GM18861 (cell line): ENCODE measurements around the gene USP26.
"Not testable (repeated sequence)": the region's sequence is repeated elsewhere in the genome, so short reads cannot be mapped to it uniquely, and the experiment has no call there.

Experiments
- ATAC-seq: cut with Tn5 transposase; IDR thresholded peaks from one replicate; pipeline ENCODE4 v1.9.1; 2021; ENCODE audit not compliant: unreplicated experiment

The USP26 gene

DNA sequence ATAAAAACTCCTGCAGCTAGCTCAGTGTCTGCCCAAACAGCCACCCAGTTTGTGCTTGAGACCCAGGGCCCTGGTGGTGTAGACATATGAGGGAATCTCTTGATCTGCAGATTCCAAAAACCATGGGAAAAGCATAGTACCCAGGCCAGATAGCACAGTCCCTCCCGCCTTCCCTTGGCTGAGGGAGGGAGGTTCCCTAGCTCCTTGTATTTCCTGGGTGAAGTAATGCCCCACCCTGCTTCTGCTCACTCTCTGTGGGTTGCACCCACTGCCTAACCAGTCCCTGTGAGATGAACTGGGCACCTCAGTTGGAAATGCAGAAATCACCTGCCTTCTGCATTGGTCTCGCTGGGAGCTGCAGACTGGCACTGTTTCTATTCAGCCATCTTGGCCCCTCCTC, 54.6 kb downstream of the USP26 start:
- no peak for ATAC-seq

GRCh38 chrX:133033010-133033409, 63.9 kb downstream of the USP26 start:
- no peak for ATAC-seq

DNA sequence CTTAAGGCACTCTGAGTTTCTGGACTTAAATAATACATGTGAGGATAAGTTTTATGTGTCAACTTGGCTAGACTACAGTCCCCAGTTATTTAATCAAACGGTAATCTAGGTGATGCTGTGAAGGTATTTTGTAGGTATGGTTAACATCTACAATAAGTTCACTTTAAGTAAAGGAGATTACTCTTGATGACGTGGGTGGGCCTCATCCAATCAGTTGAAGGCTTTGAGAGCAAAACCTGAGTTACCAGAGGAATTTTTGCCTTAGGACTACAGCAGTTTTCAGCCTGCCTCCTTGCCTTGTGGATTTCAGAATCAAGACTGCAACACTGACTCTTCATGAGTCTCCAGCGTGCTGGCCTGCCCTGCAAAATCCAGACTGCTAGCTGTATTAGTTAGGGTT, 78.7 kb downstream of the USP26 start:
- no peak for ATAC-seq

GRCh38 chrX:133007458-133007857, 89.5 kb downstream of the USP26 start:
- no peak for ATAC-seq

- ATAC-seq, result no peak
Measured at GRCh38 chrX:133005616-133006015, 91.3 kb downstream of the USP26 start.

GRCh38 chrX:133005042-133005441, 91.9 kb downstream of the USP26 start:
- ATAC-seq, result no peak

GRCh38 chrX:132999209-132999608, 97.7 kb downstream of the USP26 start:
- no peak for ATAC-seq

GRCh38 chrX:132990835-132991234, 106.1 kb downstream of the USP26 start:
- no peak for ATAC-seq

DNA sequence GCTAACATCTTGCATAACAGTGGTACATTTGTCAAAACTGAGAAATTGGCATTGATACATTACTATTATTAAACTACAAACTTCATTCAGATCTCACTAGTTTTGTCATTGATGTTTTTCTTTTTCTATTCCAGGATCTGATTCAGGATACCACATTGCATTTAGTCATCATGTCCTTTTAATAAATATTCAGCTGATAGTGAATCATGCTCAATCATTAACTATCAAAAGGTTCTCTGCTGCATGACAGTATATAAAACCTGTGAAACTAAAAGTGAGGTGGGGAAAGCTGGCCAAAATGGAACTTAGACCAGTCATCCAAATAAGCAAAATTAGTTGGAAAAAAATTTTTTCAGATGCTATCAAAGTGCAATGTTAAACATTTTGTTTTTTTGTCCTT, 110.4 kb downstream of the USP26 start:
- no peak for ATAC-seq

DNA sequence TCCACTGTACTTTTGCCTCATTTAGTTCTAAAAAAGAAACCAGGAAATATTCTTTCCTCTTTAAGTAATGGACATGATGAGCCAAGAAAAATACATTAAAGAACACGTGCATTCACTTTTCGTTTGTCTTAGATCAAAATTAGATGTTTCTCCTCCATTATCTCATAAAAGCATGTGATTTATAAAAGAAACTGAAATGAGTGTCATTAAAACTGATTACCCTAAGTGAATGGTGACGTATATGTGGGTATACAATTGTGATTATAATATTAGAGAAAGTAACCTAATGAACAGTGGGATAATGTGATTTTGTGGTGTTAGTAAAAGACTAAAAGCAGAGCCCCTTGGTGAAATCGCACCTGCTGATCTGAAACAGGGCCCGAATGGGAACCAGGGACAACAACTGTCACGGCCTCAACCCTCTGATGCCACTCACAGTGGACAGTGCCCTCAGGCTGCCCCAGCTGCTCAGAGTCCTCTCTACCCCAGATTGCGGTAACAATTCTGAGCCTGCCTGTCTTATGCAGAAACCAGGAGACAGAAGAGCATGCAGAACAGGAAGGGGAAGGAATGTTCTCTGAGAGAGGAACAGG, 112.8 kb downstream of the USP26 start:
- no peak for ATAC-seq

DNA sequence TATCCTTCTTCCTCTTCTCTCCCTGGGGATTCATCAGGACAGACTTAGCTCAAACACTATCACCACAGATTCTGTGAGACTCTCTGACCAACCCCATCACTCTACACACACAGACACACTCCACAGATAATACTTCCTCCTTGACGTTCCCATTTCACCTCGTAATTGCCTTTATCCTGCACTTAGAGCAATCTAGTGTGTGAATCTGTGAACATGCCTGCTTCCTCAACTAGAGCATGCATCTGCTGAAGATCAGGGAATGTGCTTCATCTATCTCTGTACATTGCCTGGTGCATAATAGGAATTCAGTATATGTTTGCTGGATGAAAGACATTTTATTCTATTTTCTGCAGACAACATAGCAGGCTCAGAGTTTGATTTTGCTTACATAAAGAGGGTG, 113.4 kb downstream of the USP26 start:
- no peak for ATAC-seq

DNA sequence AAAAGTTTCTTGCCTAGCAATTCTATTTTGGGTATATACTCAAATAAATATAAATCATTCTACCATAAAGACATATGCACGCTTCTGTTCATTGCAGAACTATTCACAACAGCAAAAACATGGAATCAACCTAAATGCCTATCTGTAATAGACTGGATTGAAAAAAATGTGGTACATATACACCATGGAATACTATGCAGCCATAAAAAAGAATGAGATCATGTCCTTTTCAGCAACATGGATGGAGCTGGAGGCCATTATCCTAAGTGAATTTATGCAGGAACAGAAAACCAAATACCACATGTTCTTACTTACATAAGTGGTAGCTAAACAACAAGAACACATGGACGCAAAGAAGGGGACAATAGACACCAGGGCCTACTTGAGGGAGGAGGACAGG, 116.9 kb downstream of the USP26 start:
- ATAC-seq, result not testable (repeated sequence)
